Measurements from ENCODE around the gene NAV2.
"Not testable (repeated sequence)": the region's sequence is repeated elsewhere in the genome, so short reads cannot be mapped to it uniquely, and the experiment has no call there.

NAV2 gene

GRCh38 chr11:19956228-19956627, 243.6 kb downstream of the NAV2 start:
- no peaks in the 10 kb centered on the region for H3K27me3 ChIP-seq (ENCODE audit: insufficient read depth, low read length)
- 71% methylated on average over 4 of the region's 4 CpGs for WGBS
- no peaks in the 10 kb centered on the region for H3K9me3 ChIP-seq (ENCODE audit: insufficient read depth, low read depth, low read length)
- no peak overlapping the region for H3K9ac ChIP-seq (ENCODE audit: low read depth, low read length)
- peaks cover 4% of the 10 kb centered on the region; the same call in 1 of the 2 replicates for H3K36me3 ChIP-seq (ENCODE audit: insufficient read depth, low read length)
- H3K27ac ChIP-seq (ENCODE audit: low read depth, low read length), result no peak overlapping the region
- H3K4me3 ChIP-seq (ENCODE audit: low read length), result no peak overlapping the region
- H3K4me1 ChIP-seq (ENCODE audit: insufficient read depth, low read length), result peaks cover 29% of the 10 kb centered on the region

GRCh38 chr11:19957294-19957943, 244.8 kb downstream of the NAV2 start:
- Histone ChIP-seq H3K9me3 (ENCODE audit: insufficient read depth, low read depth, low read length) (no peaks in the 10 kb centered on the region), H3K4me3 (ENCODE audit: low read length) (no peak overlapping the region), H3K27ac (ENCODE audit: low read depth, low read length) (no peak overlapping the region), H3K9ac (ENCODE audit: low read depth, low read length) (no peak overlapping the region), H3K36me3 (ENCODE audit: insufficient read depth, low read length) (peaks cover 4% of the 10 kb centered on the region; the same call in 1 of the 2 replicates), H3K27me3 (ENCODE audit: insufficient read depth, low read length) (no peaks in the 10 kb centered on the region), H3K4me1 (ENCODE audit: insufficient read depth, low read length) (peaks cover 20% of the 10 kb centered on the region)
- WGBS, result 95% methylated on average over 7 of the region's 7 CpGs

GRCh38 chr11:19958204-19958603, 245.6 kb downstream of the NAV2 start:
- Histone ChIP-seq H3K4me1 (ENCODE audit: insufficient read depth, low read length) (peaks cover 12% of the 10 kb centered on the region), H3K27me3 (ENCODE audit: insufficient read depth, low read length) (no peaks in the 10 kb centered on the region), H3K9me3 (ENCODE audit: insufficient read depth, low read depth, low read length) (no peaks in the 10 kb centered on the region), H3K27ac (ENCODE audit: low read depth, low read length) (no peak overlapping the region), H3K9ac (ENCODE audit: low read depth, low read length) (no peak overlapping the region), H3K4me3 (ENCODE audit: low read length) (no peak overlapping the region), H3K36me3 (ENCODE audit: insufficient read depth, low read length) (peaks cover 4% of the 10 kb centered on the region; the same call in 1 of the 2 replicates)
- WGBS, result 73% methylated on average over 2 of the region's 3 CpGs

GRCh38 chr11:19959210-19959609, 246.6 kb downstream of the NAV2 start:
- H3K9me3 ChIP-seq (ENCODE audit: insufficient read depth, low read depth, low read length), result no peaks in the 10 kb centered on the region
- no peak overlapping the region for H3K9ac ChIP-seq (ENCODE audit: low read depth, low read length)
- WGBS, result 96% methylated on average over 3 of the region's 3 CpGs
- H3K27ac ChIP-seq (ENCODE audit: low read depth, low read length), result no peak overlapping the region
- H3K4me1 ChIP-seq (ENCODE audit: insufficient read depth, low read length), result peaks cover 3% of the 10 kb centered on the region; the same call in 1 of the 2 replicates
- peaks cover 8% of the 10 kb centered on the region; the same call in 1 of the 2 replicates for H3K36me3 ChIP-seq (ENCODE audit: insufficient read depth, low read length)
- H3K4me3 ChIP-seq (ENCODE audit: low read length), result no peak overlapping the region
- H3K27me3 ChIP-seq (ENCODE audit: insufficient read depth, low read length), result no peaks in the 10 kb centered on the region

GRCh38 chr11:19959648-19960059, 247.0 kb downstream of the NAV2 start:
- Histone ChIP-seq H3K9me3 (ENCODE audit: insufficient read depth, low read depth, low read length) (no peaks in the 10 kb centered on the region), H3K9ac (ENCODE audit: low read depth, low read length) (no peak overlapping the region), H3K4me3 (ENCODE audit: low read length) (no peak overlapping the region), H3K4me1 (ENCODE audit: insufficient read depth, low read length) (no peaks in the 10 kb centered on the region), H3K36me3 (ENCODE audit: insufficient read depth, low read length) (peaks cover 8% of the 10 kb centered on the region; the same call in 1 of the 2 replicates), H3K27me3 (ENCODE audit: insufficient read depth, low read length) (no peaks in the 10 kb centered on the region), H3K27ac (ENCODE audit: low read depth, low read length) (no peak overlapping the region)
- WGBS, result 88% methylated on average over 10 of the region's 10 CpGs

GRCh38 chr11:19960410-19960809, 247.8 kb downstream of the NAV2 start:
- not testable (repeated sequence) for H3K27ac ChIP-seq (ENCODE audit: low read depth, low read length); H3K27me3 ChIP-seq (ENCODE audit: insufficient read depth, low read length); H3K9me3 ChIP-seq (ENCODE audit: insufficient read depth, low read depth, low read length); H3K4me1 ChIP-seq (ENCODE audit: insufficient read depth, low read length); H3K9ac ChIP-seq (ENCODE audit: low read depth, low read length); H3K36me3 ChIP-seq (ENCODE audit: insufficient read depth, low read length); H3K4me3 ChIP-seq (ENCODE audit: low read length)
- WGBS, result 99% methylated on average over 3 of the region's 3 CpGs

- Histone ChIP-seq H3K9ac (ENCODE audit: low read depth, low read length) (no peak overlapping the region), H3K27me3 (ENCODE audit: insufficient read depth, low read length) (no peaks in the 10 kb centered on the region), H3K9me3 (ENCODE audit: insufficient read depth, low read depth, low read length) (no peaks in the 10 kb centered on the region), H3K4me1 (ENCODE audit: insufficient read depth, low read length) (no peaks in the 10 kb centered on the region), H3K36me3 (ENCODE audit: insufficient read depth, low read length) (peaks cover 8% of the 10 kb centered on the region; the same call in 1 of the 2 replicates), H3K4me3 (ENCODE audit: low read length) (no peak overlapping the region), H3K27ac (ENCODE audit: low read depth, low read length) (no peak overlapping the region)
- WGBS, result 90% methylated on average over 4 of the region's 4 CpGs
These were observed 248.6 kb downstream of the NAV2 start for GRCh38 chr11:19961225-19961624.

- no peaks in the 10 kb centered on the region for H3K4me1 ChIP-seq (ENCODE audit: insufficient read depth, low read length)
- no peak overlapping the region for H3K27ac ChIP-seq (ENCODE audit: low read depth, low read length)
- peaks cover 8% of the 10 kb centered on the region; the same call in 1 of the 2 replicates for H3K36me3 ChIP-seq (ENCODE audit: insufficient read depth, low read length)
- H3K9me3 ChIP-seq (ENCODE audit: insufficient read depth, low read depth, low read length), result no peaks in the 10 kb centered on the region
- no peak overlapping the region for H3K4me3 ChIP-seq (ENCODE audit: low read length)
- H3K27me3 ChIP-seq (ENCODE audit: insufficient read depth, low read length), result no peaks in the 10 kb centered on the region
- H3K9ac ChIP-seq (ENCODE audit: low read depth, low read length), result no peak overlapping the region
- WGBS, result 92% methylated on average over 4 of the region's 4 CpGs
These were observed 249.6 kb downstream of the NAV2 start for GRCh38 chr11:19962053-19962800.

GRCh38 chr11:19962801-19963175, 250.2 kb downstream of the NAV2 start:
- H3K4me3 ChIP-seq (ENCODE audit: low read length), result no peak overlapping the region
- no peaks in the 10 kb centered on the region for H3K4me1 ChIP-seq (ENCODE audit: insufficient read depth, low read length)
- H3K27ac ChIP-seq (ENCODE audit: low read depth, low read length), result no peak overlapping the region
- H3K9ac ChIP-seq (ENCODE audit: low read depth, low read length), result no peak overlapping the region
- WGBS, result 92% methylated on average over 4 of the region's 4 CpGs
- H3K9me3 ChIP-seq (ENCODE audit: insufficient read depth, low read depth, low read length), result no peaks in the 10 kb centered on the region
- H3K36me3 ChIP-seq (ENCODE audit: insufficient read depth, low read length), result peaks cover 8% of the 10 kb centered on the region; the same call in 1 of the 2 replicates
- no peaks in the 10 kb centered on the region for H3K27me3 ChIP-seq (ENCODE audit: insufficient read depth, low read length)

GRCh38 chr11:19963697-19964387, 251.2 kb downstream of the NAV2 start:
- no peak overlapping the region for H3K9ac ChIP-seq (ENCODE audit: low read depth, low read length)
- no peaks in the 10 kb centered on the region for H3K9me3 ChIP-seq (ENCODE audit: insufficient read depth, low read depth, low read length)
- H3K4me3 ChIP-seq (ENCODE audit: low read length), result no peak overlapping the region
- H3K4me1 ChIP-seq (ENCODE audit: insufficient read depth, low read length), result no peaks in the 10 kb centered on the region
- H3K27me3 ChIP-seq (ENCODE audit: insufficient read depth, low read length), result no peaks in the 10 kb centered on the region
- peaks cover 8% of the 10 kb centered on the region; the same call in 1 of the 2 replicates for H3K36me3 ChIP-seq (ENCODE audit: insufficient read depth, low read length)
- H3K27ac ChIP-seq (ENCODE audit: low read depth, low read length), result no peak overlapping the region
- 93% methylated on average over 13 of the region's 13 CpGs for WGBS

GRCh38 chr11:19966441-19966840, 253.8 kb downstream of the NAV2 start:
- 88% methylated on average over 4 of the region's 4 CpGs for WGBS
- Histone ChIP-seq H3K9me3 (ENCODE audit: insufficient read depth, low read depth, low read length) (no peaks in the 10 kb centered on the region), H3K27ac (ENCODE audit: low read depth, low read length) (no peak overlapping the region), H3K4me3 (ENCODE audit: low read length) (no peak overlapping the region), H3K27me3 (ENCODE audit: insufficient read depth, low read length) (no peaks in the 10 kb centered on the region), H3K9ac (ENCODE audit: low read depth, low read length) (no peak overlapping the region), H3K36me3 (ENCODE audit: insufficient read depth, low read length) (peaks cover 8% of the 10 kb centered on the region; the same call in 1 of the 2 replicates), H3K4me1 (ENCODE audit: insufficient read depth, low read length) (no peaks in the 10 kb centered on the region)
